ENCODE results near the gene ACVRL1. TPM values are rescaled to one million over a fixed set of nuclear protein-coding genes. Genes with fewer than 3 reads are reported as not detected.

The ACVRL1 gene
- total and polyA plus RNA-seq, 2 donors (not counting 1 experiment from before 2014, with no cell fraction given): 8.9 to 36.2 TPM

DNA sequence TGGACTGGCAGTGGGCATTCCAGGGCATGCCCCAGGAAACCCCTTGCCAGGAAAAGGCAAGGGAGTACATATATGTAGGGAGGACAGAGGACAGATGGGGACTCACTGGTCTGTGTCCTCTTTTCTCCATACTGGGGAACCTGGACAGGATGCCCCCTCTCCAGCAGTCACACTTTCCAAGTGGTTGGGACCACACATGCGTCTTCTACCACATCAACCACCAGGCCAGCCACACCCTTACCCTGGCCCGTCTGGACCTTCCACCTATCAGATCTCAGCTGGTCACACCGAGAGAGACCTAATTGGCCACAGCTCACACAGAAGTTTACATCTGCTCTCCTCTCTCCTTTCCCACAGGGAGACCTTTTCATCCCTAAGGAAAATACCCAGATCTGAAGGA, 11.1 kb upstream of the ACVRL1 start:
- TF ChIP-seq EZH2 (IDR thresholded peaks at IDR 0.05; ENCODE audit: low read length, missing control alignments): no peak
- TF ChIP-seq CTCF (conservative IDR thresholded peaks at IDR 0.05 in 1 of 2, IDR thresholded peaks at IDR 0.05 in 1 of 2; ENCODE audit: low read depth in 1 of 2, low read length in 2 of 2): no peak
- Histone ChIP-seq H3K9me3 (ENCODE audit: control insufficient read depth, insufficient read depth, low read depth, low read length) (no peaks in the 10 kb centered on the region), H3K4me1 (ENCODE audit: control insufficient read depth, extremely low read depth, insufficient read depth, low read length) (no peaks in the 10 kb centered on the region), H3K79me2 (ENCODE audit: control insufficient read depth, insufficient read depth, low read length) (no peaks in the 10 kb centered on the region), H3K4me3 (replicated peaks in 1 of 4; ENCODE audit: control extremely low read depth in 1 of 4, insufficient read depth in 1 of 4, low read depth in 3 of 4, low read length in 4 of 4) (no peak overlapping the region), H3K4me2 (ENCODE audit: extremely low read depth, insufficient read depth, low read length) (no peak overlapping the region), H3K27me3 (ENCODE audit: control insufficient read depth, insufficient read depth, low read length) (no peaks in the 10 kb centered on the region), H2AFZ (ENCODE audit: low read length) (no peak overlapping the region), H3K36me3 (ENCODE audit: control insufficient read depth, insufficient read depth, low read length) (no peaks in the 10 kb centered on the region), H3K9ac (ENCODE audit: insufficient read depth, low read length) (no peak overlapping the region), H4K20me1 (ENCODE audit: control insufficient read depth, extremely low read depth, insufficient read depth, low read length) (no peaks in the 10 kb centered on the region), H3K27ac (ENCODE audit: insufficient read depth, low read length) (no peak overlapping the region)
- no peak for DNase-seq (ENCODE audit: low read depth in 2 of 2)

DNA sequence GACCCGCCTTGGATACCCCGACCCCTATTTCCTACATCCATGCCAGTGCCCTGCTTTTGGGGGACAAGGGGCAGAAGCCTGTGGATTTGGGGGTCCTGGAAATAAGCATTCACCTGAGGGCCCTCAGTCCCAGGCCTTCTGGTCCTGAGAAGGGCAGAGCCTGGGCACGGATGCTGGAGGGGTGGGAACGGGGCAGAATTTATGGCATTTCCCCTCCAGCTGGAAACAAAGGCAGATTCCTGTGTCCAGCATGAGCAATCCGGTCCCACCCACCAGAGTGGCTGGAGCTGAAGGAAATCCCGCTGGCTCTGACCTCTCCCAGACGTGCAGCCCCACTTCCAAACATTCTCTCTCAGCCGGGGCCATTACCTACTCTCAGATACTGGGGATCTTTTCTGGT, 10.1 kb upstream of the ACVRL1 start:
- H3K9me3 ChIP-seq (ENCODE audit: control insufficient read depth, insufficient read depth, low read depth, low read length): no peaks in the 10 kb centered on the region
- no peaks in the 10 kb centered on the region for H3K4me1 ChIP-seq (ENCODE audit: control insufficient read depth, extremely low read depth, insufficient read depth, low read length)
- no peak overlapping the region for H2AFZ ChIP-seq (ENCODE audit: low read length)
- H3K36me3 ChIP-seq (ENCODE audit: control insufficient read depth, insufficient read depth, low read length): no peaks in the 10 kb centered on the region
- H3K27me3 ChIP-seq (ENCODE audit: control insufficient read depth, insufficient read depth, low read length): no peaks in the 10 kb centered on the region
- no peak overlapping the region for H3K27ac ChIP-seq (ENCODE audit: insufficient read depth, low read length)
- H3K9ac ChIP-seq (ENCODE audit: insufficient read depth, low read length): no peak overlapping the region
- H3K4me3 ChIP-seq (replicated peaks in 1 of 4; ENCODE audit: control extremely low read depth in 1 of 4, insufficient read depth in 1 of 4, low read depth in 3 of 4, low read length in 4 of 4): no peak overlapping the region
- H4K20me1 ChIP-seq (ENCODE audit: control insufficient read depth, extremely low read depth, insufficient read depth, low read length): no peaks in the 10 kb centered on the region
- DNase-seq (ENCODE audit: low read depth in 2 of 2): peak in 1 of 2 donors; percentile 57
- H3K4me2 ChIP-seq (ENCODE audit: extremely low read depth, insufficient read depth, low read length): no peak overlapping the region
- no peaks in the 10 kb centered on the region for H3K79me2 ChIP-seq (ENCODE audit: control insufficient read depth, insufficient read depth, low read length)
- no peak for TF ChIP-seq EZH2 (IDR thresholded peaks at IDR 0.05; ENCODE audit: low read length, missing control alignments)
- TF ChIP-seq CTCF (conservative IDR thresholded peaks at IDR 0.05 in 1 of 2, IDR thresholded peaks at IDR 0.05 in 1 of 2; ENCODE audit: low read depth in 1 of 2, low read length in 2 of 2): no peak

- no peak for DNase-seq (ENCODE audit: low read depth in 2 of 2)
- Histone ChIP-seq H3K4me2 (ENCODE audit: extremely low read depth, insufficient read depth, low read length) (no peak overlapping the region), H3K9ac (ENCODE audit: insufficient read depth, low read length) (no peak overlapping the region), H3K36me3 (ENCODE audit: control insufficient read depth, insufficient read depth, low read length) (no peaks in the 10 kb centered on the region), H3K9me3 (ENCODE audit: control insufficient read depth, insufficient read depth, low read depth, low read length) (no peaks in the 10 kb centered on the region), H2AFZ (ENCODE audit: low read length) (no peak overlapping the region), H3K27me3 (ENCODE audit: control insufficient read depth, insufficient read depth, low read length) (no peaks in the 10 kb centered on the region), H4K20me1 (ENCODE audit: control insufficient read depth, extremely low read depth, insufficient read depth, low read length) (no peaks in the 10 kb centered on the region), H3K4me3 (replicated peaks in 1 of 4; ENCODE audit: control extremely low read depth in 1 of 4, insufficient read depth in 1 of 4, low read depth in 3 of 4, low read length in 4 of 4) (no peak overlapping the region), H3K79me2 (ENCODE audit: control insufficient read depth, insufficient read depth, low read length) (no peaks in the 10 kb centered on the region), H3K4me1 (ENCODE audit: control insufficient read depth, extremely low read depth, insufficient read depth, low read length) (no peaks in the 10 kb centered on the region), H3K27ac (ENCODE audit: insufficient read depth, low read length) (no peak overlapping the region)
- TF ChIP-seq CTCF (conservative IDR thresholded peaks at IDR 0.05 in 1 of 2, IDR thresholded peaks at IDR 0.05 in 1 of 2; ENCODE audit: low read depth in 1 of 2, low read length in 2 of 2): no peak
- TF ChIP-seq EZH2 (IDR thresholded peaks at IDR 0.05; ENCODE audit: low read length, missing control alignments): no peak
These were observed 8.8 kb upstream of the ACVRL1 start for GRCh38 chr12:51898506-51898905.

Data from fibroblast of lung (primary cell).